HS-5 (cell line): Measurements from ENCODE around the gene FMN1.

Experiments
- DNase-seq: peaks from one replicate; pipeline ENCODE4 v3.0.0-alpha.2; 2012; ENCODE audit warnings: low read depth

Gene FMN1

DNA sequence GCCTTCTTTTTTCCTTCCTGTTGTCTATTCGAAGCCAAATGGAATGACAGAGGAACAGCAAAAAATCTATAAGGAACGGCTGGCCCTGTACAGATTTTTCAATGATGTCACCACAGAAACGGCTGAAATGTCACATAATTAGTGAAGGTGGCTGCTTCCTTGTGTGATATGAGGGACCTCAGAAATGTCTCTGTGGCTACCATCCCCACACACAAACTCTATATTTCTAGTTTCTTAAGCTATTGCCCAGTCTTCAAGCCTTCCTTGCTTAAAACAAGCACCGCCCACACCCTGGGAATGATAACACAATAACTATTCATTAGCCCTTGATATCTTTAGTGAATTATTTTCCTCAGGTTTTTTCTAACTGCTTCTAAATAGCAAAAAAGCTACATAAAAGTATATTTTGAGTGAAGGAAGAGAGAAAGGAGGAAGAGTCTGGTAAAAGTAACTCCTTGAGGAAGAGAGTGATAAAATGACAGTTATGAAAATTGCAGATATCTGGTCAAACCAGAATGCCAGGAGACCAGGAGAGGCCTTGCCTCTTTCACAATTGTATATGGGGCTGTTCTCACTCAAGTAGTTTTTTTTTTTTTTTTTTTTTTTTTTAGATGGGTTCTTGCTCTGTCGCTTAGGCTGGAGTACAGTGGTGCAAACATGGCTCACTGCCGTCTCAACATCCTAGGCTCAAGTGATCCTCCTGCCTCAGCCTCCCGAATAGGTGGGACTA, 38.7 kb downstream of the FMN1 start:
- no peak for DNase-seq

DNA sequence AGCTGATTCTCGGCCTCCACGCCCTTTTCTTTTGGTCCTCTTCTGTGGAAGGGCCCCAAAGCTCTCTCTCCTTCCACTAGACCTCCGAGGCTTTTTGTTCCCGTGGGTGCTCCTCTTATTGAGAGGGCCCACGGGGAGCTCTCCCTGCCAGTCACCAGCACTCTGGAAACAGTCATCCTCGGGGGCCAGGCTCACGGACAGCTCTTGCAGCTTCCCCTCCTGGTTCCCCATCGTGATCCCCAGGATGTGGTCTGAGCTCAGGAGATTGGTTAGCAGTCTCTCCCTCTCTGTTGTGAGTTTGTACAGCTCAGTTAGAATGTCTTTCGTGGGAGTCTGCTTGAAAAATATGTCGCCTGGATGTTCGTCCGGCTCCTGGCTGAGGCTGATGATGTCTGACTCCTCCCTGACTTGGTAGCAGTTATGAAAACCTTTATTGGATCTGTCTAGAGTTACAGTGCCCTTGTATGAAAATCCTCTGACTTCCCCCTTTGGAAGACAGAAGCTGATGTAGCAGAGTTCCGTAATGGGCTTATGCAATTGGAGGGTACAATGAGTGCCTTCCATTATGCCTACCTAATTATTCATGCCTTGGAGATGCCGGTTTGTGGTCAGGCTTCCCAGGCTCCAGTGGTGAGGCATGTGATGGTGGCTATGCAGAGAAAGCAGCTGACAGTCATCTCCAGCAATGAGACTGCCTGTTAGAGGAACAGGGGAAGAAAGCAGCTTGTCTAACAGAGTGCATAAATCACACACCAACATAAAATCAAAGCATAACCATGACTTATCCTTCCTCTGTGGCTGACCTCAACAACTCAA, 40.0 kb downstream of the FMN1 start:
- peak; percentile 71 for DNase-seq

GRCh38 chr15:33153548-33153947, 41.0 kb downstream of the FMN1 start:
- no peak for DNase-seq

DNA sequence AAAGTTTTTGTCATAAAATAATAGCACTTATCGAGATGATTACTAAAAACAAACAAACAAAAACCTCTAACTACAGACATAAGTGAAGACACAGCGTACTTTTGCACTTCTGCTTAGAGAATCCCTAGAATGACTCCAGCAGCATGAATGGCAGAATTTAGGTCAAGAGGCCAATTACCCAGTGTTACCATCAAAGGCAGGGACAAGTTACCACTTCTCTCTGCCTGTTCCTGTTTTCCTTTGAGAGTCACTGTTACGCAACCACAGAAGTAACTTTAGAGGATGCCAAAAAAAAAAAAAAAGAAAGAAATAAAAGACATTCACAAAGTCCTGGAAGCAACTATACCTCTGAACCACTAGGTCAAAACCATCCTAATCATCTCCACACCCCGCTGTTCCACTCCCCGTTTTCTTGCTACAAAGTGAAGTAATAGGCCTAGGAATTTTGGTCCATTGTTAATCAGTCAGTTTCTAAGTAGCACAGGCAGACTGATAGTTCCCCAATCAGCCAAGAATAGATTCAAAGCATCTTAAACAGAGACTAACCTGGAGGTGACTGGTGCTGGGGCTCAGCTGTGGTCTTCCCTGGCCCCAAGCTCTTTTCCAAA, 41.9 kb downstream of the FMN1 start:
- no peak for DNase-seq

GRCh38 chr15:33150971-33151370, 43.5 kb downstream of the FMN1 start:
- no peak for DNase-seq

- DNase-seq: no peak
These were observed 44.0 kb downstream of the FMN1 start for GRCh38 chr15:33150431-33150941.

DNA sequence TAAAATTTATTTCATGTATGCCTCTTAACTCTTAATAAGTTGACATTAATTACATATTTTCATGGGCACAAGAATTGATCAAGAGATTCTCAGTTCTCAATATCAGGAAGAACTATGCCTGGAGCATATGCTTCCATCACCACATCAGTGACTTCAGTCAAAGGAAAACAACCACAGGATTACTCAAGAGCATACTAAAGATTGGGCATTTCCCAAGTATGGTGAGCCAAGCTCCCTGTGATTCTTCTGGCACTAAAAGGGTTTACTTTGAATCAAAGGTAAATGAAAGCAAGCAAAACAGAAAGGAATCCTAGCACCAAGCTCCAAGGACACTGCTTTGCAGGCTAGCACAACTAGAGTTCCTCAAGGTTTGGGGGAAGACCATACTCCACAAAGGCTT, 44.6 kb downstream of the FMN1 start:
- no peak for DNase-seq

DNA sequence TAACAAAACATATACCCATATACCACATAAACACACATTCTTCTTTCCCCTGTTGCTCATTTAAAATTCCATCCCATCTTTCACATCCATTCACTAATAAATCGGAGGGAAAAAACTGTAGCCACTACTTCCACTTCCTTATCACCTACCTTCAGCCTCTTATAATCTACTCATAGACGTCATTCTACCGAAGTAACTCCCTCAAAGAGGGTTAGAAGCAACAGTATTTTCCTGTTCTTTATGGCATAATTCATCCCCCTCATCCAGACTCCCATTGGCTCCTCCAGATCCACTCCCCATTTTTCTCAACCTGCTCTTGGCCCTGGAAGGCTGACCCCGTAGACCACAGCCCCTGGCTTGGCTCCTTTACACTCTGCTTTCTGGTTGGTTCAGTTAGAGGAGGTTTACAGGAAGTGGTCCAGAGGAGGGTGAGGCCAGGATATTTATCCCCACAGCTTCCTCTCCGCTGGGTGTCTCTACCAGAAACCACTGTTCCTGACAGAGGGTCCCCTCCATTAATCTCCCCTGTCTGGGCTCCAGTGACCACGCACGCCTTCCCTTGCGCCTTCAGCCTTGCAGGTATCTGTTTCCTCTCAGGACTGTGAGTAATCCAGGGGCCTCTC, 46.3 kb downstream of the FMN1 start:
- DNase-seq: no peak

DNA sequence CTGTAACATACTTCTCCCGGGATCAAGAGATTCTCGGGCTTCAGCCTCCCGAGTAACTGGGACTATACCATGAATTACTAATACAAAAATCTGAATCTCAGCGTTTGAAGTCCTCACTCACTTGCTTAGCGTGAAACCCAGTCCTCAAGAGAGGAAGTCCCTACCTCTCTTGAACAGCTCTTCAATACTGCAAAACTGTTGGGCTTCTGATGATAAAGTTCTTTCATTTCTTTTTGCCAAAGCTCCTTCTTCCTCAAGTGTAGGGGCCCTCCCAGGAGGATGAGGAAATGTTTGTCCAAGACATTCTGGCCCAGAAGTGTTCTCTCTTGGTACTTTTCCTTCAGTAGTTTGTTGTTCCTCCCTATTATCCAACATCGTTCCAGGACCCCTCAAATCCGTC, 48.5 kb downstream of the FMN1 start:
- DNase-seq: no peak

- no peak for DNase-seq
These were observed 49.1 kb downstream of the FMN1 start for GRCh38 chr15:33145447-33145846.

DNA sequence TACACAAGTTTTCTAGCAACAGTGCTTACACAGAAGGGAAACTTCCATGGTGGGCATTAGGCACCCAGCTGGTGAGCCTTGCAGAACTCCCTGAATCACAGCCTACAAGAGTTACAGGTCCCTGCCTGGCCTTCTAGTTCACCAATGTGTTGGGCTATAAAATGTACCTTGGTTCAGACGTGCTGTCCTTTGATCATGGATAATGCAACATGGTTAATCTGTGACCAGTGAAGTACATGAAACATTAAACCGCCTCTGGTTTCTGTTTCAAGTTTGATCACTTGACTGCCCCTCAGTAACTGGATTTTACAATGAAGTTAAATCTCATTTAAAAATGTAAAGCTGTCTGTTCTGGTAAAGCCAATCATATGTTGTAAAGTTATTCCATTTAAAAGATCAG, 51.8 kb downstream of the FMN1 start:
- no peak for DNase-seq

- no peak for DNase-seq
These were observed 56.5 kb downstream of the FMN1 start for GRCh38 chr15:33138000-33138399.

GRCh38 chr15:33137101-33137500, 57.4 kb downstream of the FMN1 start:
- DNase-seq: no peak

GRCh38 chr15:33136353-33136752, 58.2 kb downstream of the FMN1 start:
- DNase-seq: no peak

DNA sequence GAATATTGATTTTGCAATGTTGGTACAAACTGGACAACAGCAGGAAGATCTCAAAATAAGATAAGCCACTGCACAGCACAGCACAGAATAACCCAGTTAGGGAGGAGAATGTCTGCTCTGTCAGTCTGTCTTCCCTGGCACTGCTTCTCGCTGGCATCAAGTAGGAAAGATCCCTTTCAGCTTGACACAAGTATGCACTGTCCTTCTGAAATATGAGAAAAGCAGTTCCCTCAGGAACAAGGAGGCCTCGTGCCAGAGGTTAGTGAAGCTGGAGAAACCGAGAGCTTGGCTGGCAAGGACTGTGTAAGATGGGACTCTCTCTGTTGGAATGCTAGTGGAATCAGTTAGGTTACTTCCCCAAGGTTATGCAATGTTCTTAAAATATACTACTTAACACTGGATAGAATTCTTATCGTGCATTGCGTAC, 59.1 kb downstream of the FMN1 start:
- DNase-seq: no peak

- DNase-seq: peak; percentile 49
These were observed 61.7 kb downstream of the FMN1 start for GRCh38 chr15:33132722-33133345.

GRCh38 chr15:33132233-33132580, 62.3 kb downstream of the FMN1 start:
- no peak for DNase-seq

DNA sequence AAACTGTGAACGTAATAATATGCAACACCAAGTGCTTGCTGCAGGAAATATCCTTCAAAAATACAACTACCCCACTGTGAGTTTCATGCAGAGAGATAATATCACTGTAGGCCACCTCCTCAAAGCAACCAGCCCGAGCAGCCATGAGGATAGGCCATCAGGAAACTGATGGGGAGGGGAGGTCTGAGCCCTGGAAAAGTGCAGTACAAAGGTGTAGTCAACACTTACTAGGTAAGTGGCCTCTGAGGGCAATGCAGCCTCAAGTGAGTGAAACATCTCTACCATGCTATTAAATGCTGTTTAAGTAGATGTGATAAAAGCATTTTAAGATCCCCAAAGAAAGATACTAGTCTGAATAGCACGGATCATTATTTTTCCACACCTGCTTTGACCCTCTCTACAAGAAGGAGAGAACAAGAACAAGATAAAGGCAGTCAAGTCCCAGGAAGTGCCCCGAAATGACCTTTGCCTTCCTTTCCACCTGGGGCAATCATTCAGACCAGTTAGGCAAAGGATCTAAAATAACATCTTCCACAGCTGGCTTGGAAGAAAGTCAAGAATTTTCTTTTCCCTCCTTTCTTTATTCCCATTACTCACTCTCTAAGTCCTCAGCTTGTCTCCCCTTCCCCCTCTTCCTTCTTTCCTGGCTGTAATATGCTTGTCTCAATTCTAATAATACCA, 62.8 kb downstream of the FMN1 start:
- DNase-seq: peak; percentile 36

DNA sequence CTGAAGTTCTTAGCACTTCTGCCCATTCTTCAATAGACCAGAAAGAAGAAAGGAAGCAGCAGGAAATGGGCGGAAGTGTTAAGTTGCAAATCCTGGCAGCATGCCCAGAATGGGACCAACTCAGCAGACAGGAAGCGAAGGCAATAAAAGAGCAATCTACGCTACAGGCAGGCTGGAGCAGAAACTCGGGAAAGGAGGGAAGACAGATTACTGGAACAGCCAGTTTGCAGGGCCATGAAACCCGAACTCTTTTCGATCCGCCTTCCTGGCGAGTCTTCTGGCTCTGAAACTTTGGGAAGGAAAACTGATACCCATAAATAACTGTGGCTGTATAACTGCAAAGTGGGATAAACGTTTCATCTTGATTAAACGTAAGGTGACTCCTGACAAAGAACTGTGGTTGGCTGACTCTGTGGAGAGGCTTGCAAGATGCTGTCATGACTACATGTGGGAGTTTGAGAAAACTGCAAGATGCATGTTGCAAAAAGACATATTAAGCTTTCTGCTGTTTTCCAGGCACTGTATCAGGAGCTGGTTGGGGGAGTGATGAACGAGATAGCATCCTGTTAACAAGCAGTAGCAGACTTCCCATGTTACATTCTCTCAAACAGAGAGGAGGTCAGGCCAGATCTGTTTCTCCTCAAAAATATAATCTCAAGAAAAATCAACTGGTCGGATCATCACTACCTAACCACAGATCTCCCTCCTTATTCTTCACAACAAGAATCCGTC, 67.8 kb downstream of the FMN1 start:
- DNase-seq: peak; percentile 88

- no peak for DNase-seq
These were observed 68.5 kb downstream of the FMN1 start for GRCh38 chr15:33125894-33126537.
